Astrocyte (in vitro differentiated cells and primary cell): ENCODE data around the gene GRK5. TPM values are rescaled to one million over a fixed set of nuclear protein-coding genes. Genes with fewer than 3 reads are reported as not detected.

Experiments
- DNase-seq: peaks from one replicate; pipeline ENCODE4 v3.0.0-alpha.2; 2010; ENCODE audit warnings: low read depth
- FAIRE-seq: peaks from 2 replicates; lab custom pipeline; 2011; peaks lifted over from hg19 to GRCh38; lab: Jason Lieb, UNC
- H2AFZ ChIP-seq: 2 replicates; pipeline ENCODE4 v1.6.0; 2012; ENCODE audit warnings: low read depth, low read length, inconsistent platforms
- H3K27ac ChIP-seq: 2 replicates; pipeline ENCODE4 v1.5.1; 2011; ENCODE audit warnings: low read depth, low read length, inconsistent platforms
- H3K27me3 ChIP-seq: 2 replicates; pipeline ENCODE4 v1.6.0; 2011; ENCODE audit warnings: low read length, inconsistent platforms; ENCODE audit not compliant: insufficient read depth
- H3K36me3 ChIP-seq: 2 replicates; pipeline ENCODE4 v1.5.1; 2011; ENCODE audit warnings: low read length, inconsistent platforms; ENCODE audit not compliant: insufficient read depth
- H3K4me1 ChIP-seq: 2 replicates; pipeline ENCODE4 v1.5.1; 2011; ENCODE audit warnings: low read length, inconsistent platforms; ENCODE audit not compliant: insufficient read depth
- H3K4me2 ChIP-seq: 2 replicates; pipeline ENCODE4 v1.6.0; 2012; ENCODE audit warnings: low read length, inconsistent platforms
- H3K4me3 ChIP-seq: 2 replicates; pipeline ENCODE4 v1.5.1; 2011; ENCODE audit warnings: low read depth, mild to moderate bottlenecking, low read length, inconsistent platforms; ENCODE audit not compliant: insufficient read depth
- H3K79me2 ChIP-seq: 2 replicates; pipeline ENCODE4 v1.6.0; 2012; ENCODE audit warnings: mild to moderate bottlenecking, low read length, inconsistent platforms; ENCODE audit not compliant: insufficient read depth
- H3K9ac ChIP-seq: 2 replicates; pipeline ENCODE4 v1.6.0; 2012; ENCODE audit warnings: mild to moderate bottlenecking, low read length, inconsistent platforms
- H3K9me3 ChIP-seq: 2 replicates; pipeline ENCODE4 v1.5.1; 2012; ENCODE audit warnings: low read depth, mild to moderate bottlenecking, low read length, inconsistent platforms; ENCODE audit not compliant: insufficient read depth
- H4K20me1 ChIP-seq: 2 replicates; pipeline ENCODE4 v1.6.0; 2012; ENCODE audit warnings: low read length, inconsistent platforms; ENCODE audit not compliant: insufficient read depth
- H3K27ac Mint-ChIP-seq: one replicate; pipeline ENCODE4 v1.8.0; 2021; ENCODE audit warnings: mild to moderate bottlenecking, mixed read lengths; ENCODE audit not compliant: unreplicated experiment
- H3K27me3 Mint-ChIP-seq: one replicate; pipeline ENCODE4 v1.8.0; 2021; ENCODE audit warnings: low read depth, mixed read lengths; ENCODE audit not compliant: unreplicated experiment
- H3K36me3 Mint-ChIP-seq: one replicate; pipeline ENCODE4 v1.8.0; 2021; ENCODE audit warnings: low read depth, mixed read lengths; ENCODE audit not compliant: unreplicated experiment
- H3K4me1 Mint-ChIP-seq: one replicate; pipeline ENCODE4 v1.8.0; 2021; ENCODE audit warnings: low read depth, mixed read lengths; ENCODE audit not compliant: unreplicated experiment
- H3K4me3 Mint-ChIP-seq: one replicate; pipeline ENCODE4 v1.8.0; 2021; ENCODE audit warnings: mild to moderate bottlenecking, moderate library complexity, mixed read lengths; ENCODE audit not compliant: unreplicated experiment
- H3K9me3 Mint-ChIP-seq: one replicate; pipeline ENCODE4 v1.8.0; 2021; ENCODE audit warnings: mild to moderate bottlenecking, mixed read lengths; ENCODE audit not compliant: unreplicated experiment
- CTCF ChIP-seq: IDR thresholded peaks from 2 replicates; pipeline ENCODE4 v1.5.1; 2011; ENCODE audit warnings: low read depth, mild to moderate bottlenecking, inconsistent platforms, low read length, moderate library complexity; ENCODE audit not compliant: insufficient read depth
- EZH2 ChIP-seq: IDR thresholded peaks from 2 replicates; pipeline ENCODE4 v1.6.1; 2012; ENCODE audit warnings: mild to moderate bottlenecking, low read length, inconsistent platforms; ENCODE audit not compliant: insufficient read depth
- total RNA-seq: library from RNA; stranded (reverse); gene quantifications from 2 replicates; pipeline ENCODE4 v1.2.1, GENCODE V29; 2021

GRK5 gene
- total RNA-seq, 1 donor from 2014 or later: 8.5 TPM

GRCh38 chr10:119331061-119331460 is 123.7 kb downstream of the GRK5 start:
- Mint-ChIP-seq H3K4me3 (no peak overlapping the region), H3K9me3 (no peaks in the 10 kb centered on the region), H3K4me1 (peaks cover 20% of the 10 kb centered on the region), H3K27me3 (peaks cover 4% of the 10 kb centered on the region), H3K27ac (no peak overlapping the region), H3K36me3 (peaks cover 16% of the 10 kb centered on the region)
- H3K9me3 ChIP-seq: no peaks in the 10 kb centered on the region
- H3K36me3 ChIP-seq: no peaks in the 10 kb centered on the region
- no peak for DNase-seq
- H3K4me2 ChIP-seq: no peak overlapping the region
- FAIRE-seq: no peak
- no peak overlapping the region for H3K4me3 ChIP-seq
- peaks cover 12% of the 10 kb centered on the region for H3K4me1 ChIP-seq
- no peaks in the 10 kb centered on the region for H3K27me3 ChIP-seq
- H3K79me2 ChIP-seq: no peaks in the 10 kb centered on the region
- no peak for TF ChIP-seq EZH2
- no peak for TF ChIP-seq CTCF
- no peak overlapping the region for H2AFZ ChIP-seq
- H3K9ac ChIP-seq: no peak overlapping the region
- peaks cover 4% of the 10 kb centered on the region for H4K20me1 ChIP-seq
- no peak overlapping the region for H3K27ac ChIP-seq

GRCh38 chr10:119333146-119333792 is 125.9 kb downstream of the GRK5 start:
- no peak overlapping the region for H3K27ac ChIP-seq
- no peak overlapping the region for H3K4me2 ChIP-seq
- no peak overlapping the region for H3K4me3 ChIP-seq
- TF ChIP-seq CTCF (no peak), EZH2 (no peak)
- no peaks in the 10 kb centered on the region for H3K9me3 ChIP-seq
- no peaks in the 10 kb centered on the region for H3K9me3 Mint-ChIP-seq
- H3K4me1 Mint-ChIP-seq: peaks cover 26% of the 10 kb centered on the region
- H3K9ac ChIP-seq: no peak overlapping the region
- no peaks in the 10 kb centered on the region for H4K20me1 ChIP-seq
- H3K79me2 ChIP-seq: no peaks in the 10 kb centered on the region
- H2AFZ ChIP-seq: no peak overlapping the region
- no peaks in the 10 kb centered on the region for H3K27me3 ChIP-seq
- peaks cover 10% of the 10 kb centered on the region for H3K36me3 Mint-ChIP-seq
- H3K27ac Mint-ChIP-seq: no peak overlapping the region
- H3K27me3 Mint-ChIP-seq: no peaks in the 10 kb centered on the region
- no peak for FAIRE-seq
- H3K36me3 ChIP-seq: no peaks in the 10 kb centered on the region
- DNase-seq: peak; percentile 40
- H3K4me3 Mint-ChIP-seq: no peak overlapping the region
- H3K4me1 ChIP-seq: peaks cover 20% of the 10 kb centered on the region

- Mint-ChIP-seq H3K4me3 (no peak overlapping the region), H3K9me3 (no peaks in the 10 kb centered on the region), H3K36me3 (peaks cover 9% of the 10 kb centered on the region), H3K27me3 (no peaks in the 10 kb centered on the region), H3K4me1 (peaks cover 36% of the 10 kb centered on the region), H3K27ac (peak overlapping the region; percentile 12)
- DNase-seq (peak; percentile 50), FAIRE-seq (no peak)
- Histone ChIP-seq H3K27me3 (no peaks in the 10 kb centered on the region), H3K9ac (no peak overlapping the region), H4K20me1 (no peaks in the 10 kb centered on the region), H3K27ac (no peak overlapping the region), H3K4me3 (no peak overlapping the region), H3K4me1 (peaks cover 22% of the 10 kb centered on the region), H3K79me2 (no peaks in the 10 kb centered on the region), H3K36me3 (no peaks in the 10 kb centered on the region), H3K9me3 (no peaks in the 10 kb centered on the region), H3K4me2 (no peak overlapping the region), H2AFZ (no peak overlapping the region)
- TF ChIP-seq EZH2 (no peak), CTCF (no peak)
Measured at GRCh38 chr10:119335671-119336353, 128.4 kb downstream of the GRK5 start.
